ENCODE measurements around the gene PNKP. TPM values are rescaled to one million over a fixed set of nuclear protein-coding genes. Genes with fewer than 3 reads are reported as not detected.

PNKP gene
- polyA plus RNA-seq, 1 donor from 2014 or later, result 43.1 TPM

GRCh38 chr19:49817964-49818648, 49.3 kb downstream of the PNKP start, which contains the start of gene MED25:
Gene MED25, plus strand, starts transcription at chr19:49818289. Its CDS starts 53 bp downstream, at chr19:49818342.
- no peaks in the 10 kb centered on the region for H3K9me2 ChIP-seq (ENCODE audit: insufficient read depth, low read length)
- H3K9me3 ChIP-seq (ENCODE audit: low read length), result no peaks in the 10 kb centered on the region
- H2AFZ ChIP-seq (ENCODE audit: low read depth, low read length), result peak within 1 kb of the TSS; percentile 67
- peak within 1 kb of the TSS; percentile 96 for H3K27ac ChIP-seq (ENCODE audit: low read length)
- TF ChIP-seq MXI1 (conservative IDR thresholded peaks at IDR 0.05; ENCODE audit: poor library complexity, severe bottlenecking), result peak; percentile 73
- TF ChIP-seq EZH2 (IDR thresholded peaks at IDR 0.05; ENCODE audit: borderline replicate concordance, insufficient read depth, low read length, poor library complexity, severe bottlenecking), result no peak
- peak; percentile 59 for TF ChIP-seq TAF1 (IDR thresholded peaks at IDR 0.05; ENCODE audit: low read depth)
- TF ChIP-seq REST (IDR thresholded peaks at IDR 0.05; ENCODE audit: borderline replicate concordance), result peak; percentile 15
- peak; percentile 78 for TF ChIP-seq POLR2AphosphoS5 (IDR thresholded peaks at IDR 0.05)
- no peak for TF ChIP-seq RAD21 (conservative IDR thresholded peaks at IDR 0.05)
- peak; percentile 60 for TF ChIP-seq EP300 (conservative IDR thresholded peaks at IDR 0.05; ENCODE audit: poor library complexity, severe bottlenecking)
- TF ChIP-seq CTCF (IDR thresholded peaks at IDR 0.05; ENCODE audit: poor library complexity, severe bottlenecking), result peak; percentile 70
- TF ChIP-seq SMC3 (conservative IDR thresholded peaks at IDR 0.05; ENCODE audit: poor library complexity), result peak; percentile 52
- peak within 1 kb of the TSS; percentile 82 for H3K4me2 ChIP-seq (ENCODE audit: low read length)
- peak within 1 kb of the TSS; percentile 97 for H3K4me3 ChIP-seq (ENCODE audit: low read length)
- H3K27me3 ChIP-seq (ENCODE audit: insufficient read depth, low read depth, low read length), result no peaks in the 10 kb centered on the region
- no peaks in the 10 kb centered on the region for H4K20me1 ChIP-seq (ENCODE audit: insufficient read depth)
- H3K79me2 ChIP-seq (replicated peaks; ENCODE audit: insufficient read depth, low read length), result peaks cover 20% of the 10 kb centered on the region
- H3F3A ChIP-seq (ENCODE audit: insufficient read depth, low read length, poor library complexity, severe bottlenecking), result no peaks in the 10 kb centered on the region
- H3K36me3 ChIP-seq (ENCODE audit: insufficient read depth, low read length), result no peaks in the 10 kb centered on the region
- peak within 1 kb of the TSS; percentile 89 for H3K9ac ChIP-seq (ENCODE audit: low read length)

GRCh38 chr19:49816590-49816989, 50.8 kb downstream of the PNKP start:
- Histone ChIP-seq H3K4me2 (ENCODE audit: low read length) (no peak overlapping the region), H3K9me3 (ENCODE audit: low read length) (no peaks in the 10 kb centered on the region), H2AFZ (ENCODE audit: low read depth, low read length) (no peak overlapping the region), H3K36me3 (ENCODE audit: insufficient read depth, low read length) (no peaks in the 10 kb centered on the region), H3K79me2 (replicated peaks; ENCODE audit: insufficient read depth, low read length) (peaks cover 20% of the 10 kb centered on the region), H3K4me3 (ENCODE audit: low read length) (no peak overlapping the region), H4K20me1 (ENCODE audit: insufficient read depth) (no peaks in the 10 kb centered on the region), H3F3A (ENCODE audit: insufficient read depth, low read length, poor library complexity, severe bottlenecking) (no peaks in the 10 kb centered on the region), H3K9me2 (ENCODE audit: insufficient read depth, low read length) (no peaks in the 10 kb centered on the region), H3K27me3 (ENCODE audit: insufficient read depth, low read depth, low read length) (no peaks in the 10 kb centered on the region), H3K9ac (ENCODE audit: low read length) (no peak overlapping the region), H3K27ac (ENCODE audit: low read length) (no peak overlapping the region)
- TF ChIP-seq POLR2AphosphoS5 (IDR thresholded peaks at IDR 0.05) (no peak), EP300 (conservative IDR thresholded peaks at IDR 0.05; ENCODE audit: poor library complexity, severe bottlenecking) (no peak)

Measured in neural cell (in vitro differentiated cells).